Dermis microvascular lymphatic vessel endothelial cell (primary cell): Measurements from ENCODE around the gene XXYLT1. TPM values are rescaled to one million over a fixed set of nuclear protein-coding genes. Genes with fewer than 3 reads are reported as not detected.

Experiments used
- DNase-seq, 2 donors: peaks; one replicate each; pipeline versions ENCODE4 v3.0.0 to v3.0.0-alpha.2; 2010; ENCODE audit warnings: low read depth in 2 of 2
- total RNA-seq: library from RNA; depleted of rRNA; stranded (reverse); fragments of >200 nt; gene quantifications from 2 replicates; pipeline ENCODE4 v1.2.1, GENCODE V29; 2014

Gene XXYLT1
- total RNA-seq, 1 donor from 2014 or later: 19.0 TPM

GRCh38 chr3:195135917-195136316 is 135.0 kb downstream of the XXYLT1 start:
- DNase-seq: no peak

- no peak for DNase-seq
Observed at GRCh38 chr3:195134431-195134830, 136.5 kb downstream of the XXYLT1 start.

GRCh38 chr3:195133462-195133861 is 137.5 kb downstream of the XXYLT1 start:
- no peak for DNase-seq

- no peak for DNase-seq
Observed at GRCh38 chr3:195133013-195133412, 137.9 kb downstream of the XXYLT1 start.

GRCh38 chr3:195131176-195131575 is 139.8 kb downstream of the XXYLT1 start:
- no peak for DNase-seq

- DNase-seq: no peak
Observed at GRCh38 chr3:195129644-195130492, 141.1 kb downstream of the XXYLT1 start.

- DNase-seq: no peak
Observed at GRCh38 chr3:195129072-195129643, 141.8 kb downstream of the XXYLT1 start.

GRCh38 chr3:195128255-195129071 is 142.5 kb downstream of the XXYLT1 start:
- DNase-seq: peak in 1 of 2 donors; percentile 51

- DNase-seq: no peak
Observed at GRCh38 chr3:195126056-195126605, 144.8 kb downstream of the XXYLT1 start.

GRCh38 chr3:195125646-195126045 is 145.3 kb downstream of the XXYLT1 start:
- DNase-seq: no peak

GRCh38 chr3:195124378-195124992 is 146.5 kb downstream of the XXYLT1 start:
- DNase-seq: peak in 1 of 2 donors; percentile 48

- DNase-seq: no peak
Observed at GRCh38 chr3:195123281-195123691, 147.7 kb downstream of the XXYLT1 start.

GRCh38 chr3:195122261-195122660 is 148.7 kb downstream of the XXYLT1 start:
- DNase-seq: no peak

GRCh38 chr3:195120267-195120601 is 150.7 kb downstream of the XXYLT1 start:
- no peak for DNase-seq

- DNase-seq: peak; percentile 17 to 95
Observed at GRCh38 chr3:195119461-195120266, 151.3 kb downstream of the XXYLT1 start.

- peak in 1 of 2 donors; percentile 38 for DNase-seq
Observed at GRCh38 chr3:195118671-195119070, 152.3 kb downstream of the XXYLT1 start.

- peak; percentile 42 to 80 for DNase-seq
Observed at GRCh38 chr3:195117978-195118581, 152.9 kb downstream of the XXYLT1 start.

- peak; percentile 16 to 65 for DNase-seq
Observed at GRCh38 chr3:195116407-195117185, 154.4 kb downstream of the XXYLT1 start.
